Spleen (tissue), 7 donors: ENCODE measurements around the gene PSAPL1.

Experiments used
- CTCF ChIP-seq, 11 experiments: fragments of 200-600 bp in 7 of 11; fragments of 450-650 bp in 4 of 11; sonication (generic) in 4 of 11; IDR thresholded peaks in 8 of 11; conservative IDR thresholded peaks in 3 of 11; 1 replicate in 7 of 11; 2 replicates in 4 of 11; pipeline versions ENCODE4 v1.4.0 to v1.8.0; 2016 to 2021; ENCODE audit warnings: antibody characterized with exemption in 11 of 11, inconsistent platforms in 4 of 11, mild to moderate bottlenecking in 1 of 11
- POLR2AphosphoS5 ChIP-seq, 3 donors: sonication (generic); formaldehyde crosslinking; IDR thresholded peaks; one replicate each; pipeline ENCODE4 v1.5.1; 2017; ENCODE audit warnings: antibody characterized with exemption in 3 of 3
- donor health status: DM: no; HTN: no; CAD: no; lungs with moderate emphysema.
- donor health status: DM: no; HTN: no; CAD: no.
- donor health status: DM: no; HTN: no; CAD: no.

GRCh38 chr4:7472442-7473013 is 37.8 kb upstream of the PSAPL1 start:
- TF ChIP-seq CTCF (IDR thresholded peaks at IDR 0.05 in 8 of 11, conservative IDR thresholded peaks at IDR 0.05 in 3 of 11) = no peak
- no peak for TF ChIP-seq POLR2AphosphoS5 (IDR thresholded peaks at IDR 0.05)
